ENCODE results near the gene SECISBP2.

The SECISBP2 gene

GRCh38 chr9:89382026-89382986, 64.0 kb downstream of the SECISBP2 start:
- no peak for DNase-seq (ENCODE audit: low read depth)

GRCh38 chr9:89383030-89383720, 64.9 kb downstream of the SECISBP2 start:
- DNase-seq (ENCODE audit: low read depth), result no peak

- no peak for DNase-seq (ENCODE audit: low read depth)
Observed at GRCh38 chr9:89383721-89384300, 65.5 kb downstream of the SECISBP2 start.

GRCh38 chr9:89384783-89385182, 66.5 kb downstream of the SECISBP2 start:
- DNase-seq (ENCODE audit: low read depth), result no peak

GRCh38 chr9:89386206-89386605, 67.9 kb downstream of the SECISBP2 start:
- no peak for DNase-seq (ENCODE audit: low read depth)

- no peak for DNase-seq (ENCODE audit: low read depth)
Observed at GRCh38 chr9:89386797-89387196, 68.5 kb downstream of the SECISBP2 start.

GRCh38 chr9:89387197-89387849, 69.0 kb downstream of the SECISBP2 start:
- DNase-seq (ENCODE audit: low read depth), result no peak

- DNase-seq (ENCODE audit: low read depth), result no peak
Observed at GRCh38 chr9:89388084-89388867, 70.0 kb downstream of the SECISBP2 start.

GRCh38 chr9:89388868-89389177, 70.5 kb downstream of the SECISBP2 start:
- no peak for DNase-seq (ENCODE audit: low read depth)

- no peak for DNase-seq (ENCODE audit: low read depth)
Observed at GRCh38 chr9:89390068-89390555, 71.8 kb downstream of the SECISBP2 start.

- DNase-seq (ENCODE audit: low read depth), result no peak
Observed at GRCh38 chr9:89390578-89391116, 72.3 kb downstream of the SECISBP2 start.

GRCh38 chr9:89391585-89391984, 73.3 kb downstream of the SECISBP2 start:
- DNase-seq (ENCODE audit: low read depth), result no peak

GRCh38 chr9:89394412-89394811, 76.1 kb downstream of the SECISBP2 start:
- DNase-seq (ENCODE audit: low read depth), result no peak

- DNase-seq (ENCODE audit: low read depth), result no peak
Observed at GRCh38 chr9:89395931-89396710, 77.8 kb downstream of the SECISBP2 start.

GRCh38 chr9:89397471-89397870, 79.2 kb downstream of the SECISBP2 start:
- DNase-seq (ENCODE audit: low read depth), result no peak

GRCh38 chr9:89398621-89399020, 80.3 kb downstream of the SECISBP2 start:
- DNase-seq (ENCODE audit: low read depth), result no peak

GRCh38 chr9:89400403-89401116, 82.3 kb downstream of the SECISBP2 start:
- no peak for DNase-seq (ENCODE audit: low read depth)

- DNase-seq (ENCODE audit: low read depth), result no peak
Observed at GRCh38 chr9:89402695-89403427, 84.6 kb downstream of the SECISBP2 start.

GRCh38 chr9:89404074-89404473, 85.8 kb downstream of the SECISBP2 start:
- DNase-seq (ENCODE audit: low read depth), result no peak

All from stimulated activated CD8-positive, alpha-beta memory T cell treated with anti-CD3 and anti-CD28 coated beads, Interleukin-4, amount 100 ng/mL, for 24 hours (primary cell).